IPS-15b (cell line): ENCODE measurements around the gene TMEM116.
"Not testable (repeated sequence)": the region's sequence is repeated elsewhere in the genome, so short reads cannot be mapped to it uniquely, and the experiment has no call there.

Source experiments
- H3K27me3 ChIP-seq: one replicate; pipeline ENCODE4 v1.6.1; 2013; ENCODE audit warnings: low read length; ENCODE audit not compliant: control insufficient read depth, insufficient read depth
- H3K36me3 ChIP-seq: one replicate; pipeline ENCODE4 v1.6.1; 2013; ENCODE audit warnings: low read length; ENCODE audit not compliant: control insufficient read depth, insufficient read depth
- H3K4me1 ChIP-seq: one replicate; pipeline ENCODE4 v1.6.1; 2013; ENCODE audit warnings: mild to moderate bottlenecking, low read length; ENCODE audit not compliant: control insufficient read depth, insufficient read depth
- H3K4me3 ChIP-seq: one replicate; pipeline ENCODE4 v1.5.1; 2013; ENCODE audit warnings: low read depth, low read length
- H3K9ac ChIP-seq: one replicate; pipeline ENCODE4 v1.6.1; 2013; ENCODE audit warnings: low read depth, mild to moderate bottlenecking, low read length
- H3K9me3 ChIP-seq: one replicate; pipeline ENCODE4 v1.6.1; 2013; ENCODE audit warnings: mild to moderate bottlenecking, low read length; ENCODE audit not compliant: control insufficient read depth, insufficient read depth

TMEM116 gene

GRCh38 chr12:112005419-112006395, 7.3 kb downstream of the TMEM116 start:
- Histone ChIP-seq H3K4me3 (no peak overlapping the region), H3K4me1 (peaks cover 4% of the 10 kb centered on the region)

GRCh38 chr12:112004041-112004440, 8.9 kb downstream of the TMEM116 start:
- Histone ChIP-seq H3K9me3 (no peaks in the 10 kb centered on the region), H3K9ac (no peak overlapping the region), H3K27me3 (no peaks in the 10 kb centered on the region), H3K36me3 (no peaks in the 10 kb centered on the region), H3K4me1 (peaks cover 4% of the 10 kb centered on the region), H3K4me3 (no peak overlapping the region)

More at GRCh38 chr12:112005419-112006395, 7.3 kb downstream of the TMEM116 start:
- H3K36me3 ChIP-seq, result no peaks in the 10 kb centered on the region
- H3K27me3 ChIP-seq, result no peaks in the 10 kb centered on the region
- no peak overlapping the region for H3K9ac ChIP-seq
- no peaks in the 10 kb centered on the region for H3K9me3 ChIP-seq

- no peaks in the 10 kb centered on the region for H3K27me3 ChIP-seq
- no peaks in the 10 kb centered on the region for H3K36me3 ChIP-seq
- no peak overlapping the region for H3K4me3 ChIP-seq
- peaks cover 4% of the 10 kb centered on the region for H3K4me1 ChIP-seq
- H3K9ac ChIP-seq, result no peak overlapping the region
- H3K9me3 ChIP-seq, result no peaks in the 10 kb centered on the region
These were observed 11.4 kb downstream of the TMEM116 start for GRCh38 chr12:112001576-112001975.

- no peaks in the 10 kb centered on the region for H3K27me3 ChIP-seq
- H3K9ac ChIP-seq, result no peak overlapping the region
- no peaks in the 10 kb centered on the region for H3K36me3 ChIP-seq
- no peak overlapping the region for H3K4me3 ChIP-seq
- H3K9me3 ChIP-seq, result no peaks in the 10 kb centered on the region
- peaks cover 3% of the 10 kb centered on the region for H3K4me1 ChIP-seq
These were observed 12.1 kb downstream of the TMEM116 start for GRCh38 chr12:112000820-112001219.

GRCh38 chr12:111999129-111999528, 13.8 kb downstream of the TMEM116 start:
- H3K9ac ChIP-seq, H3K9me3 ChIP-seq, H3K36me3 ChIP-seq, H3K27me3 ChIP-seq, H3K4me3 ChIP-seq, H3K4me1 ChIP-seq: not testable (repeated sequence)

GRCh38 chr12:111998015-111998414, 14.9 kb downstream of the TMEM116 start:
- H3K4me3 ChIP-seq, result no peak overlapping the region
- H3K36me3 ChIP-seq, result no peaks in the 10 kb centered on the region
- H3K9me3 ChIP-seq, result no peaks in the 10 kb centered on the region
- H3K27me3 ChIP-seq, result no peaks in the 10 kb centered on the region
- no peak overlapping the region for H3K9ac ChIP-seq
- no peaks in the 10 kb centered on the region for H3K4me1 ChIP-seq

- Histone ChIP-seq H3K4me1 (no peaks in the 10 kb centered on the region), H3K36me3 (no peaks in the 10 kb centered on the region), H3K9me3 (no peaks in the 10 kb centered on the region), H3K9ac (no peak overlapping the region), H3K4me3 (no peak overlapping the region), H3K27me3 (no peaks in the 10 kb centered on the region)
These were observed 15.7 kb downstream of the TMEM116 start for GRCh38 chr12:111997300-111997699.

- no peak overlapping the region for H3K9ac ChIP-seq
- H3K4me1 ChIP-seq, result no peaks in the 10 kb centered on the region
- no peaks in the 10 kb centered on the region for H3K27me3 ChIP-seq
- no peaks in the 10 kb centered on the region for H3K36me3 ChIP-seq
- no peak overlapping the region for H3K4me3 ChIP-seq
- no peaks in the 10 kb centered on the region for H3K9me3 ChIP-seq
These were observed 17.0 kb downstream of the TMEM116 start for GRCh38 chr12:111995782-111996480.

- not testable (repeated sequence) for H3K4me3 ChIP-seq, H3K9me3 ChIP-seq, H3K36me3 ChIP-seq, H3K9ac ChIP-seq, H3K4me1 ChIP-seq, H3K27me3 ChIP-seq
These were observed 18.5 kb downstream of the TMEM116 start for GRCh38 chr12:111994211-111995111.

GRCh38 chr12:111993292-111994150, 19.4 kb downstream of the TMEM116 start:
- no peak overlapping the region for H3K4me3 ChIP-seq
- no peaks in the 10 kb centered on the region for H3K4me1 ChIP-seq
- no peaks in the 10 kb centered on the region for H3K36me3 ChIP-seq
- no peaks in the 10 kb centered on the region for H3K27me3 ChIP-seq
- no peaks in the 10 kb centered on the region for H3K9me3 ChIP-seq
- H3K9ac ChIP-seq, result no peak overlapping the region

GRCh38 chr12:111992464-111992863, 20.5 kb downstream of the TMEM116 start:
- Histone ChIP-seq H3K9me3 (no peaks in the 10 kb centered on the region), H3K9ac (no peak overlapping the region), H3K4me1 (no peaks in the 10 kb centered on the region), H3K4me3 (no peak overlapping the region), H3K27me3 (no peaks in the 10 kb centered on the region), H3K36me3 (no peaks in the 10 kb centered on the region)
